Measurements from ENCODE around the gene PVALEF.
"Not testable (repeated sequence)": the region's sequence is repeated elsewhere in the genome, so short reads cannot be mapped to it uniquely, and the experiment has no call there.

Gene PVALEF

DNA sequence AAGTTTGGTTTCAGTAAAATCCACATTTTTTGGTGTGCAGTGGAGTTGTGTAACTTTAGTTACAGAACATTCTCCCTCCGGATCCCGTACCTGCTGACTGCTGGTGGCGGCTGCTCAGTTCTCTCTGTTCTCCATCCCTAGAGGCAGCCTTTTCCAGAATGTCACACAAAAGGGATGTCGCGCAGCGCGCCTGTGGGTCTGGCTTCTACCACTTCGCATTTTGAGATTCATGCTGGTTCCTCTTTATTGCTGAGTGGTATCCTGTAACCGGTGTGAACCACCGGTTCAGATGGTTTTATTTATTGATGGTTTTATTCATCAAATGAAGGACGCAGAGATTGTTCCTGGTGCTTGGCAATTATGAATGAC lies 58.4 kb downstream of the PVALEF start:
- DNase-seq, result no peak

DNA sequence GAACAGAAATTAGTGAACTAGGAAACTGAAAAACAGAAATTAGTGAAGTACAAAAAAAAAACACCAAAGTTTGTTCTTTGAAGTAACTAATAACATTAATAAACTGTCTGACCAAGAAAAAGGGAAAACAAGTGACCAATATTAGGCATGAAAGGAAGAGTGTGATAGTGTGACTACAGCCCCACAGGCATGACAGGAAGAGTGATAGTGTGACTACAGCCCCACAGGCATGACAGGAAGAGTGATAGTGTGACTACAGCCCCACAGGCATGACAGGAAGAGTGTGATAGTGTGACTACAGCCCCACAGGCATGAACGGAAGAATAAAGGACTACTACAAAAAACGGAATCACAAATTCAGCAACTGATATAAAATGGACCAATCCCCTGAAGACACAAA lies 62.3 kb downstream of the PVALEF start:
- not testable (repeated sequence) for DNase-seq

DNA sequence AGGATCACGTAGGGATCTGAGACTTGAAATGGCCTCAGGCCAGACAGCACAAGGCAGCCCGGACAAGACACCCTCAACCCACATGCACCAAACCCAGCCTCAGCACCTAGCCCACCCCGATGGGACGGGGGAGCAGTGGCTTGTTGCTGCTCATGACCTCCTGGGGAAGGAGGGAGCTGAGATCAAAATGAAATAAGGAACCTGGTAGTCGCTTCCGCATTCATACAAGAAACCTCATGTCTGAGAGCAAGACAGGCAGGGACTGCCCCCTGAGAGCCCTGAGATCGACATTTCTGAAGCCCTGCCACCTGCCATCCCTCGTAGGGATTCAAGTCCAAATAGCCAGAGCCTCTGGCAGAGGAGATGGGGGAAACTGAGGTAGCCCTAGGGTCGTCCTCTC lies 63.1 kb downstream of the PVALEF start:
- no peak for DNase-seq

DNA sequence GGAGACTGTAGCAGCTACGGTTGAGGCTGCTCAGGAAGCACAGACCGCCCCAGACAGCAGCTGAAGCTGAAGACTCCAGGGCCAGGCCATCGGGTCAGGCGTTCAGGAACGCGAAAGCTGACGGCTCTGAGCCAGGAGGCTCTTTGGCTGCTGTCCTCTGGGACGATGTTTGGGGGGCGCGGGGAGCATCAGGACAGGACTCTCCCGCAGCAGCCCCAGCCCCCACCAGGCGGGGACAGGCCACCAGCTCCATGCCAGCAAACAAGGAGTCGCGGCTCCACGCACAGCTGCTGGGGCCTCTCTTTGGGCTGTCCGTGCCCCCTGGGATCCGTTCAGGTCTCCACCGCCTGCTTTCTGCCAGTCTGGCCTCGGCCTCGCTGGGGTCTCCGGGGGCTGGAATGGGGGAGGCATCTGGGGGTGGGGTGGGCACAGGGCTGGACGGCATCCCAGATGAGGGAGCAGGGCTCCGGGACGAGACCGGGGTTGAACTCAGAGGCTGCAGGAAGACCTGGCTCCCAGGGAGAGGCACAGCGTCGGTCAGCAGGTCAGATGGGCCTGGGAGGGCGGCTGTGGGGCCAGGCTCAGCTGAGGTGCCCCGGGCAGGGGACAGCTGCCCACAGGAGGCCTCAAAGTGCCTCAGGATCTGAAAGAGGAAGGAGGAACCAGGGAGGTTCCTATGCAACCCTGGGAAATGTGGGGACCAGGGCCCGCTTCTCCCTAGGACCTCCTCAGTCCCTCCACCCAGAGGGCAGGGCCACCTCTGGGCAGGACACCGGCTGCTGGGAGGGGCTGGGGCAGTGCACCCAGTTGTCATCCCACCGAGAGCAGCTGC lies 63.7 kb downstream of the PVALEF start:
- no peak for DNase-seq

DNA sequence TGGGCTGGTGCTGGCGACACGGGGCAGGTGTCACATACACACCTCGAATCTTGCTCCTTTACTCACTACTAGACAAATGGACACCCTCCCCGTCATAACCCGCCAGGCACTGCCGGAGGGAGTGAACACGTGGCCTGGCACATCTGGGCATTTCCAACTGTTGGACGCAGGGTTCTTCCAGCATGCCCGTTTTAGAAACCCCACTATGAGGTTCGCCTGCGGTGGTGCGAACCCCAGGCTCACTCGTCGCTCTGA lies 64.3 kb downstream of the PVALEF start:
- DNase-seq, result no peak

DNA sequence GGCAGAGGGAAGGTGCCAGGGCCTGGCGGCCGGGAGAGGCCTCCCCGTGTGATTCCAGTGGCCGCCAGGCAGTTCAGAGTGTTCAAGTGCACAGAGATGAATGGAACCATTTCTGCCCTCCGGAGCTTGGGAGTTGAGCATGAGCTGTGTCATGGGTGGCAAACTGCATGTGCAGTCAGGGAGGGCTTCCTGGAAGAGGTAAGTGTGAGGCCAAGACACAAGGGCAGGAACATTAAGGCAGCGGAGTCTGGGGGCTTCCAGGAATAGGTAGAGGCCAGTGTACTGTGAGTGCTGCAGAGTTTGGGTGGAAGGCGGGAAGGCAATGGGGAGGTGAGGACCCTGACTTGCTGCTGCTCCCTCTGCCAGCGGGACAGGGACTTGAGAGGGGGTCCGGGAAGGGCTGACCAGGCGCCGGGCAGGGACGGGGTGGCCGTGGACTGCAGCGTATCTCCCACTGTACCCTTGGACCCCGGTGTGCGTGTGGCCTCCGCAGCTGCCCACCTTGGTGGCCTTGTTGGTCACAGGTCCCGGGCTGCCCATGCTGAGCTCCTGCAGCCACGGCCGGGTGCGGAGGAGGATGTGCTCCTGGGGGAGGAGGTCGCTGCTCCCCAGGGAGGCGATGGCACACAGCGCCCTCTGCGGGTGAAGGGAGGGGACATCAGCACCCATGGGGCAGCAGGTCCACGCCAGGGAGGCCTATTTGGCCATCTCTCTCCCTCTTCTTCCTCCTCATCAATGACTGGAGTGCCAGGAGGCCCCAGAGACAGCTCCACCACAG lies 64.9 kb downstream of the PVALEF start:
- DNase-seq, result peak; percentile 53

DNA sequence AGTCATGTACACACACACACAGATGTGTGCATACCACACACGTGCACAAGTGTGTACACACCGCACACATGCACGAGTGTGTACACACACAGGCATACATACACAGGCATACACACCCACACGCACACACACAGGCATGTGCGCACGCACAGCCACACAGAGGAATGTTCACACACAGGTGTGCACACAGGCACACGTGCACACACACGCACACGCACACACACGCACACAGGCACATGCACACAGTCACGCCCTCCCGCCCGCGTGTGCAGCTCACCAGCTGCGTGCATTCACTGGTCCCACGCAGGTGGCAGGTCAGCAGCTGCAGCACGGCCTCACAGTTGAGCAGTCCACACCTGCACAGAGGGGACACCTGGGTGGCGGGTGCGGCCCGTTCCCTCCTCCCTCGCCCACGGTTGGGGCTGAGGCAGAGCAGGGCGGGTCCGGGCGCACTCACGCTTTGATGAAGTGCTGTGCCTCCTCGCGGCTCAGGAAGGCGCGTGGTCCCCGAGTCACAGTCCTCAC lies 65.9 kb downstream of the PVALEF start:
- no peak for DNase-seq

DNA sequence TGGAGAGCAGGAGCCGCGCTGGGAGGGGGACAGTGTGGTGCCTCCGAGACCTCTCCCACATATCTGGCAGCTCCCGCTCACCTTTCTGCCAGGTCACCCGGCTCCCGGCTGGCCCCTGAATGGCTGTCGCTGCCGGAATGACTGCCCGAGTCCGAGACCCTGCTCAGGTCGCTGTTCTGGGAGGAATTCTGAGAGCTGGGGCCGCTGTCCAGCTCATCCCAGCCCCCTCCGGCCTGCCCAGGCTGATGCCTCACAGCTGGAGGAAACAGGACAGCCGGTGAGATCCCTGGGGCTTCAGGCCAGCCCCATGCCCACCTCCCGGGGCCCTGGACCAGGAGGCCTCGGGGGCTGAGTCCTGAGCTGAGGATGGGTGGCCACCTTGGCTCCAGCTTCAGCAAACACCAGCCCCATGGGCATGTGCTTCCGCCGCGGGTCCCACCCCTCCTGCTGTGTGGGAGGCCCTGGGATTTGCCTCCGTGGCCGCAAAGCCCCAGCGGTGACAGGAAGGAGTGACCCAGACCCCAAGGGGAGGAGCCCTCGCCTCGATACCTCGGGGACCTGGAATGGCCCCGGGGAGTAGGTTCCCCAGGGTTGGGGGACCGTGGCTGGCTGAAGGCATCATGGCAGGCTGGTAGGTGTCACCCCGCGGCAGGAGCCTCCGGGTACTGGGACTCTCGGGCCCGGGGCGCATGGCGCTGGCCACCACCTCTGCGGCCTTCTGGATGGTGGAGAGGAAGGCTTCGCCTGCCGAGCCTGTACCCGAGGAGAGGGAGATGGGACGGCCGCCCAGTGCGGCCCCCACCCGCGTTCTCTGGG lies 66.7 kb downstream of the PVALEF start:
- no peak for DNase-seq
